Pons (tissue), 1 donor: ENCODE results near the gene LRP5.

Experiments used
- DNase-seq: peaks from one replicate; pipeline ENCODE4 v3.0.0-alpha.2; 2016; ENCODE audit warnings: low spot score

LRP5 gene

GRCh38 chr11:68309621-68310185 is 2.7 kb upstream of the LRP5 start:
- no peak for DNase-seq

- DNase-seq: no peak
Observed at GRCh38 chr11:68311160-68312116, 953 bp upstream of the LRP5 start.

DNA sequence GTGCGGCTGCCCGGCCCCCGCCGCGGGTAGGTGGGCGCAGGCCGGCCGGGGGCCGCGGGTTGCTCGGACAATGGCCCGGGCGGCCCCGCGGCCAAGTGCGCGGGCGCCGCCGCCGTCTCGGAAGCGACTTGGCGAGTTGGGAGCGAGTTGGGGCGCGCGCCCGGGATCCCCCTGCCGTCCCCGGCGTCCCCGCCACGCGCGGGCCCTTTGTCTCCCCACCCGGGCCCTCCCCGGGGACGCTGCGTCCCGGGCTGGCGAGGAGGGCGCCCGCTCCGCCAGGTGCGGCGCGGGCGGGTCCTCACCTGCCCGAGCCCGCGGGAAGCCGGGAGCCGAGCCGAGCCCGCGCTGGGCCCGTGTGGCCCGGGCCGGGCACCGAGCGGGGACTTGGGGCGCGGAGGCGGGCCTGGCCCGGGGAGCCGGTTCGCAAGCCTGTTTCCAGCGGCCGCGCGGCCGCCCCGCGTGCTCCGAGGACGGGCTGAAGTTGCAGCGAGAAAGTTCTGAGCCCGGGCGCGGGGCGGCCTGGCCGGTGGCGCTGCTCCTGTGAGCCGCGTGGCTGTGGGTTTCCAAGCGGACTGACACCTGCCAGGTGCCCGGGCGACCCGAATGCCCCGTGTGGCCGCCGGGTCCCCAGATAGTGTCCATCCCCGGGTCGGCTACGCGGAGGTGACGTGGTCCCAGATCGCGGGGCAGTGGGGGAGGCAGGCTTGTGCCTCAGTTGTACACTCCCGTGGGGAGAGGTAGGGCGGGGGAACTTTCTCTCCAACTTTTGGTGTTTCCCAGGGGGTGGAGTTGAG is 586 bp downstream of the LRP5 start:
- no peak for DNase-seq

DNA sequence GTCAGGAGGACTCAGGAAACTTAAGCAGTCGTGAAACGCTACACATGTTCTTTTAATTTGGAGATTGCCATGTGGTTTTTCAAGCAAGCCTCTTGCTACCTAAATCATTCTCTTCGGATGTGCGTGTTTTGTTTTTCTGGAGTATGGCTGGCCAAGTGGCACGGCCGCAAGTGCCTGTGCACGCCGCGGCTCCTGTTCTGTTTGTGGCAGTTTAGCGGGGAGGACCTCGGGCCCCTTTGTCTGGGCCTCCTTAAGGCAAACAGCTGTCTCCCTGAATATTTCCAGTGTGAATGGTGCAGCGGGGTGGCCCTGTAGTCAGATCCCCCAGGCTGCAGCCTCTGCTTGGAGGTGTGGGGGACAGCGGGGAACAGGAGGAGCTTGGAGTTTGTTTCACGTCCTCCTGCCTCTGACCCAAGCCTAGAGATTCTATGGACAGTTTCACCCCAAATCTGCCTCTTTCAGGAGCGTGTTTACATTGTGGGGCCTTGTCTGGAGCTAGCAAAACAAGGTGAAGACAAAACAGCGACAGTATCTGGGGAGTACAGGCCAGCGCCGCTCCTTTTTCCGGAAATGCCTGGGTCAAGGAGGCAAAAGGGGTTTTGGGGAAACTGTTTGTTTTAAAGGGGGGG is 1.3 kb downstream of the LRP5 start:
- no peak for DNase-seq

DNA sequence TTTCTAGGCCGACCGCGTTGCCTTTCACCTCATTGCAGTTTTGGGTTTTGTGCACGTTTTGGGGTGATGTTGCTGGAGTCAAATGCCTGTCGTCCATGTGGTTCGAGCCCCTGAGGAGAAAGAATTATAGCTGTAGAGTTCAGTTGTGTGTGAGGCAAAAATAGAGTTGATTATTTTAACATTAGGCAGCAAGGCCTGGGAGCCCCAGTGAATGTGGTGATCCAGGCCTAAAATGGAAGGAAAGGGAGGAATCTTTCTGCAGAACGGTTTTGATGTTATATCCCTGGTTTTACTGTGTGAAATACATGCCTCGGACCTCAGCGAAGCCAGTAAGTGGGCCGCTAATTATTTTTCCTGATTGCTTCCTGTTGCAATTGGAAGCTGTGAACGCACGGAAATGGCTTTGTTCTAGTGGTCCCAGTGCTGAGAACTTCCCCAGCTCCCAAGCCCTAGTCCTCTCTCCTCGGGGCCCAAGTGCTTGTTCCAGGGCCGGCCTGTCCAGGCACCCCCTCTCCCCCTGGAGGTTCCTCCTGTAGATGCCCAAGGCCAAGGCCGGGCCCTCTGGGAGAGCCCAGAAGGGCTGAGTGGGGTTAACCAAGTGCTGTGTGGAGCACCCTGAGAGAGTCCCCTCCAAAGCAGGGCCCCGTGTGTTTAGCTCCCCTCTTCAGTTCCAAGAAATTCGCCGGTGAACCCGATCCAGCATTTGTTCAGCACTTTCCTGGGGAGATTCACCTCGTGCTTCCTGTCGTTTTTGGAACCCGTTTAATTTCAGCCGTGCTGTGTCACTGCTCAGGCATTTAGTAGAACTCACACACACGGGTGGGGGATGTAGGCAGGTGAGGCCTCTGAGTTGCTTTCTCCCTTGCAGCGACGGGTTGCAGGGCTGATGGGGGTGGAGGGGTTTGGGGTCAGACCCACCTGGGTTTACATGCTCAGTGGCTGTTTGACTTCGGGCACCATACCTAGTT is 2.1 kb downstream of the LRP5 start:
- DNase-seq: no peak

DNA sequence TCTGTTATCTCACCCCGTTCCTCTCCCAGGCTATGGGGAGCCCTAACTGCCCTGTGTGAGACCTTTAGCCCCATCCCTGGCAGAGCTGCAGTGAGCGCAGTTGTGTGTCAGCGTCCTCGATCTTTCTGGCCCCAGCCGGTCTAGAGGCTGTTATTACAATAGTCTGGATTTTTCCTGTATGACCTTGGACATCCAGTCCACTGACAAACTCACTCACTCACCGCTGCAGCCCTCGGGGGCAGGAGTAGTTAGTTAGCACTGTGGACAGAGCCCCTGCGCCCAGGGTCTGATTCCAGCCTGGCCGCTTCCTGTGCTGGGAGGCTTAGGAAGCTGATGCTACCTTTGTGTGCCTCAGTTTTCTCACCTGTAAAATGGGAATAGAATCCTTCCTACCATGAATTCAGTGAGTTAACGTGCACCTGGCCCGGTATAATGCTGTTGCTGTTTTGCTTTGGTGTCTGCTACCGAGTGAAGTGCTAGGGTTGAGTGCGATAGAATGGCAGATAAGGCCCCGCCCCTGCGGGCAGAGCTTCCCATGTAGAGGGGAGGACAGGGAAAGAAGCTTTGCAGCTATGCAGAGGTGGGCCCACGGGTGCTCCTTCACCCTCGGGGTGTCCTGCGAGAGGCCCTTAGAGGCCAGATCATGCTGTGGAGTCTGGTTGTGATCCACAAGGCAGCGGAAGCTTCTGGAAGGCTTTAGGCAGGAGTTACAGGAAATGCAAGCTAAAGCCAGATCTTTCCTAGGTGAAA is 3.0 kb downstream of the LRP5 start:
- no peak for DNase-seq

GRCh38 chr11:68317147-68317785 is 4.9 kb downstream of the LRP5 start:
- no peak for DNase-seq

DNA sequence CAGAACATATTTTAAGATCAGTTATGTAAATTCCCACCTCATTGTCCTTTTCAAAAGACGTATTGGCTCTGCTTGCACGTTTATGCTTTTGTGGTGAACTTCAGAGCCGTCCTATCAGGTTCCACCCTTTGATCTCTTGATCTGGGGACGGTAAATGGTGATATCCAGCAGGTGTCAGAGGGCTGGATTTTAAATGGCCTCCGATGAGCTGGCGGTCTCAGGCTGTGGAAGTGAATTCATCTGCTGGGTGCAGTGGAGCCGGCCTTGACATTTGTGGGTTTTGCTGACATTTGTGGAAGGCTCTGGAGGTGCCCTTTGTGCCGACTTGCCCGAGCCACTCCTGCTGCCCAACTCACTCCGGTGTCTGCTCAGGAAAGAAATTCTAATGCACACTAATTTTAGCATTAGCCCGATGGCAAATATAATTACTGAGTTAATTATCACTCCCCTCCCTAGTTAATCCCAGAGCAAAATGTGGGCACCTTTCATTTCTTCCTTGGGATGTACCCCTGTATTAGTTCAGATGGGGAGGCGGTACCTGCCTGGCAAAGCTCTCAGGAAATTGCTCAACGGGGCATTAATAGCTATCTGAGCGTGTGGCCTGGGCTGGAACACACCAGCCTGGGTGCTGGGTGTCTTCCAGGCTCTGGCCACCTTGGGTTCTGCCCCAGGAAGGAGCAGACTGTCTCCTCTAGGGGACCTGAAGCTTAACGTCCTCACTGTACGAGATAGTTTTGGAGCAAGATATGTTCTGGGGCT is 9.1 kb downstream of the LRP5 start:
- no peak for DNase-seq

GRCh38 chr11:68322052-68322430 is 9.7 kb downstream of the LRP5 start:
- no peak for DNase-seq

- no peak for DNase-seq
Observed at GRCh38 chr11:68324241-68324640, 11.8 kb downstream of the LRP5 start.

- DNase-seq: no peak
Observed at GRCh38 chr11:68324695-68325094, 12.3 kb downstream of the LRP5 start.

GRCh38 chr11:68325183-68325906 is 13.0 kb downstream of the LRP5 start:
- DNase-seq: no peak

GRCh38 chr11:68325907-68326220 is 13.5 kb downstream of the LRP5 start:
- DNase-seq: no peak

DNA sequence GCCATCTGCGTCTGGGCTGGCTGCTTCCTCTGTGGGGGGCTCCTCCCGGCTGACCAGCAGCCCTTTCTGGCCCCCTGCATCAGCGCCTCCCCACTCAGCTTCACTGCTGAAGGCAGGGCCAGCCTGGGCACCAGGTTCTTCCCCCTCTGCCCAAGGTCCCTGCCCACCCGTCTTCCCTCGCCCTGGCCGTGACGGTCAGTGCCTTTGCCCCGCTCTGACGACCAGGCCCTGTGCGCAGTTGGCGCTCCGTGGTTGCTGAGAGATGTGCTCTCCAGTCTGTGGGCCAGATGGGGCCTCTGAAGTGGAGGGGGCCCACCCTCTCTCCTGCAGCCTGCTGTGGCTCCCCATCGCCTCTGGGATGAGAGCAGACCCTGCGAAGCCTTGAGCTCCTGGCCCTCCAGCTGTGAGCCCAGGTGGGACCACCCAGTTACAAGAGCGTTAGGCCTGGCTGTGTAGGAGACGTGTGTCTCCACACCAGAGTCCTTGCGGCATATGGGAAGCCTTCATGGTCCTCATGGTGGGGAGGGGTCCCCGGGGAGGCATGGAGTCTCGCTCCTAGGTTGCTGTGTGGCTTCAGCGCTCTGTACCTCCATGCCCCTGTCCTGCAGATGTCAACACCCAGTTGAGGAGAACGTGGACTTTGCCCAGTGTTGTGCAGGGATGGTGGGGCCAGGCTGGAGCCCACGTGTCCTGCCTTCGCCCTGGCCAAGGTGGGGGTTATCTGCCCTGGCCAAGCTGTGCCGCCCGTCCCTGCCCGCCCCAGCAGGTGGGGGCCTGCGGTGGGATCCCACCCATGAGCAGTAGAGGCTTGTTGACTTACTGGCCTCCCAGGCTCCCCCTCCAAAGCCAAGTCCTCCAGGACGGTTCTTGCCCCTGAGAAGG is 14.2 kb downstream of the LRP5 start:
- no peak for DNase-seq

- DNase-seq: no peak
Observed at GRCh38 chr11:68327586-68328370, 15.4 kb downstream of the LRP5 start.

DNA sequence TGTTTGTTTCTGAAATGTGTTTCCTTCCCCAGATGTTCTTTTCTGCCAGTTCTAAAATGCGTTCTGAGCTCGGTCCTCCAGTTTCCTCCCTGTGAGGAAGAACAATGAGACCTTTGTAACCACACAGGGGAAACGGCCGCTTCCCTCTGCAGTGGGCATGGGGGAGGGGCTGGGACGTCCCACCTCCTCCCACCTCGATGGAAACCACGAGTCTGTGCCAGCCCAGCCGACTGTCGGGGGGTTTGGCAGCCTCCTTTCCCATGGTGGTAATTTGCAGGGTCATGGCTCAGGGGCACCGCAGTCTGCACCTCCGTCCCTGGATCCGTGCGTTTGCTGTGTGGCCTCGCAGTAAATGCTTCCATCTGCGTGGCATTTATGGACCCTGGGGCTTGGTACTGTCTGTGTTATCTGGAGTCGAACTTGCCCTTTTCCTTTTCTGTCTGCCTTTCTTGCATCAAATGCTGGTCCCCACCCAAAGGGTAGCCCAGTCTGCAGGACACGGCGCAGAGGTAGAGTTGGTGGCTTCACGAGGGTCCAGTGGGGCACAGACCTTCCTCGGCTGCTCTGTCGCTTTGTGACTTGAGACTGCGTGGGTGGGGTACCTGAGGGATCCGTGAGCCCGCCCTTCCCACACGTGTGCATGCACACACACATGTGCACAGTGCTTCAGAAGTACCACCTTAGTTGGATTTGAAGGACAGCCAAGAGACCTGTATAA is 16.1 kb downstream of the LRP5 start:
- DNase-seq: peak; percentile 92
